Neural cell (in vitro differentiated cells): ENCODE measurements around the gene BCDIN3D. TPM values are rescaled to one million over a fixed set of nuclear protein-coding genes. Genes with fewer than 3 reads are reported as not detected.

Experiments used
- H2AFZ ChIP-seq: fragments of 200-600, 300-800 bp; sonication (generic), shearing (Covaris generic); 2 replicates; pipeline ENCODE4 v1.6.0; 2014; ENCODE audit warnings: low read depth, mild to moderate bottlenecking, antibody characterized with exemption, low read length, moderate library complexity
- H3F3A ChIP-seq: fragments of 200-600 bp; shearing (Covaris generic); 2 replicates; pipeline ENCODE4 v1.6.1; 2016; ENCODE audit warnings: mild to moderate bottlenecking, moderate library complexity, mixed read lengths, antibody characterized with exemption, low read length; ENCODE audit not compliant: insufficient read depth, poor library complexity, severe bottlenecking
- H3K27ac ChIP-seq: fragments of 200-600, 300-800 bp; sonication (generic), shearing (Covaris generic); 2 replicates; pipeline ENCODE4 v1.5.1; 2014; ENCODE audit warnings: mild to moderate bottlenecking, low read length, moderate library complexity
- H3K27me3 ChIP-seq: fragments of 300-800, 200-600 bp; sonication (generic), shearing (Covaris generic); 2 replicates; pipeline ENCODE4 v1.6.0; 2014; ENCODE audit warnings: mild to moderate bottlenecking, low read depth, low read length, moderate library complexity; ENCODE audit not compliant: insufficient read depth
- H3K36me3 ChIP-seq: fragments of 300-800, 200-600 bp; sonication (generic), shearing (Covaris generic); 2 replicates; pipeline ENCODE4 v1.5.1; 2014; ENCODE audit warnings: mild to moderate bottlenecking, antibody characterized with exemption, low read length, moderate library complexity; ENCODE audit not compliant: insufficient read depth
- H3K4me2 ChIP-seq: fragments of 300-800, 200-600 bp; sonication (generic), shearing (Covaris generic); 2 replicates; pipeline ENCODE4 v1.6.0; 2014; ENCODE audit warnings: mild to moderate bottlenecking, low read length
- H3K4me3 ChIP-seq: fragments of 300-800, 200-600 bp; sonication (generic), shearing (Covaris generic); 2 replicates; pipeline ENCODE4 v1.5.1; 2014; ENCODE audit warnings: mild to moderate bottlenecking, low read length, moderate library complexity
- H3K79me2 ChIP-seq: fragments of 200-600 bp; shearing (Covaris generic); replicated peaks from 2 replicates; pipeline ENCODE4 v1.6.0; 2014; ENCODE audit warnings: mild to moderate bottlenecking, low read length, moderate library complexity; ENCODE audit not compliant: insufficient read depth
- H3K9ac ChIP-seq: fragments of 300-800, 200-600 bp; sonication (generic), shearing (Covaris generic); 2 replicates; pipeline ENCODE4 v1.6.1; 2016; ENCODE audit warnings: mild to moderate bottlenecking, low read length, mixed read lengths
- H3K9me2 ChIP-seq: fragments of 200-600 bp; shearing (Covaris generic); 2 replicates; pipeline ENCODE4 v1.6.1; 2016; ENCODE audit warnings: mild to moderate bottlenecking, low read length, mixed read lengths; ENCODE audit not compliant: insufficient read depth
- H3K9me3 ChIP-seq: fragments of 200-600, 300-800 bp; sonication (generic), shearing (Covaris generic); 2 replicates; pipeline ENCODE4 v1.6.1; 2016; ENCODE audit warnings: mild to moderate bottlenecking, mixed run types, low read length, moderate library complexity, mixed read lengths
- H4K20me1 ChIP-seq: fragments of 200-600 bp; shearing (Covaris generic); 2 replicates; pipeline ENCODE4 v1.6.1; 2016; ENCODE audit warnings: mild to moderate bottlenecking, mixed run types; ENCODE audit not compliant: insufficient read depth
- CTCF ChIP-seq: fragments of 450-650 bp; IDR thresholded peaks from 2 replicates; pipeline ENCODE4 v1.5.1; 2014; ENCODE audit warnings: antibody characterized with exemption, mild to moderate bottlenecking, moderate library complexity; ENCODE audit not compliant: poor library complexity, severe bottlenecking
- EP300 ChIP-seq: fragments of 450-650 bp; conservative IDR thresholded peaks from 2 replicates; pipeline ENCODE4 v1.6.1; 2014; ENCODE audit warnings: antibody characterized with exemption, mild to moderate bottlenecking, moderate library complexity; ENCODE audit not compliant: poor library complexity, severe bottlenecking
- EZH2 ChIP-seq: fragments of 200-600, 300-800 bp; shearing (Covaris generic), sonication (generic); IDR thresholded peaks from 2 replicates; pipeline ENCODE4 v1.6.1; 2014; ENCODE audit warnings: antibody characterized with exemption, low read length, borderline replicate concordance, mild to moderate bottlenecking; ENCODE audit not compliant: insufficient read depth, poor library complexity, severe bottlenecking
- MXI1 ChIP-seq: fragments of 450-650 bp; conservative IDR thresholded peaks from 2 replicates; pipeline ENCODE4 v1.6.1; 2014; ENCODE audit warnings: antibody characterized with exemption, mild to moderate bottlenecking; ENCODE audit not compliant: poor library complexity, severe bottlenecking
- POLR2AphosphoS5 ChIP-seq: IDR thresholded peaks from 2 replicates; pipeline ENCODE4 v1.6.1; 2012
- RAD21 ChIP-seq: fragments of 450-650 bp; conservative IDR thresholded peaks from 2 replicates; pipeline ENCODE4 v1.6.1; 2014; ENCODE audit warnings: antibody characterized with exemption, mild to moderate bottlenecking, moderate library complexity
- REST ChIP-seq: IDR thresholded peaks from 2 replicates; pipeline ENCODE4 v1.6.1; 2012; ENCODE audit warnings: borderline replicate concordance
- SMC3 ChIP-seq: fragments of 450-650 bp; conservative IDR thresholded peaks from 2 replicates; pipeline ENCODE4 v1.6.1; 2014; ENCODE audit warnings: antibody characterized with exemption, mild to moderate bottlenecking, moderate library complexity; ENCODE audit not compliant: poor library complexity
- TAF1 ChIP-seq: IDR thresholded peaks from 2 replicates; pipeline ENCODE4 v1.6.1; 2012; ENCODE audit warnings: low read depth
- polyA plus RNA-seq: library from polyadenylated mRNA; depleted of rRNA; stranded (reverse); fragments of >200 nt; gene quantifications from 2 replicates; pipeline ENCODE4 v1.2.3, GENCODE V29; 2014

BCDIN3D gene
- polyA plus RNA-seq, 1 donor from 2014 or later: 10.0 TPM

- Histone ChIP-seq H4K20me1 (no peaks in the 10 kb centered on the region), H3K79me2 (peaks cover 32% of the 10 kb centered on the region), H2AFZ (peak overlapping the region; percentile 51)
These were observed 15.4 kb downstream of the BCDIN3D start for GRCh38 chr12:49827401-49828099.

GRCh38 chr12:49827051-49827400, 15.9 kb downstream of the BCDIN3D start:
- peak overlapping the region; percentile 95 for H3K4me3 ChIP-seq
- H3K79me2 ChIP-seq: peaks cover 35% of the 10 kb centered on the region
- H3K36me3 ChIP-seq: no peaks in the 10 kb centered on the region
- no peaks in the 10 kb centered on the region for H3K27me3 ChIP-seq
- H3K9ac ChIP-seq: peak overlapping the region; percentile 90
- H3K9me3 ChIP-seq: no peaks in the 10 kb centered on the region
- H3K9me2 ChIP-seq: no peaks in the 10 kb centered on the region
- peak overlapping the region; percentile 78 for H3K27ac ChIP-seq
- no peak for TF ChIP-seq CTCF
- no peak for TF ChIP-seq POLR2AphosphoS5
- TF ChIP-seq EP300: no peak
- TF ChIP-seq REST: no peak
- no peak for TF ChIP-seq RAD21
- TF ChIP-seq SMC3: no peak
- TF ChIP-seq EZH2: no peak
- no peak for TF ChIP-seq MXI1
- TF ChIP-seq TAF1: no peak
- peak overlapping the region; percentile 92 for H3K4me2 ChIP-seq
- no peaks in the 10 kb centered on the region for H3F3A ChIP-seq
- no peaks in the 10 kb centered on the region for H4K20me1 ChIP-seq
- no peak overlapping the region for H2AFZ ChIP-seq

More at GRCh38 chr12:49827401-49828099, 15.4 kb downstream of the BCDIN3D start:
- TF ChIP-seq MXI1 (peak; percentile 52), POLR2AphosphoS5 (peak; percentile 36), RAD21 (no peak)
- H3K27ac ChIP-seq: peak overlapping the region; percentile 78
- H3K4me3 ChIP-seq: peak overlapping the region; percentile 95
- no peaks in the 10 kb centered on the region for H3K27me3 ChIP-seq
- H3K4me2 ChIP-seq: peak overlapping the region; percentile 92
- no peaks in the 10 kb centered on the region for H3K9me2 ChIP-seq
- H3F3A ChIP-seq: no peaks in the 10 kb centered on the region
- H3K36me3 ChIP-seq: no peaks in the 10 kb centered on the region
- peak overlapping the region; percentile 90 for H3K9ac ChIP-seq
- H3K9me3 ChIP-seq: no peaks in the 10 kb centered on the region
